IPS DF 6.9 (cell line): ENCODE data around the gene BCAS1.

Experiments
- DNase-seq: peaks from one replicate; pipeline ENCODE4 v3.0.0-alpha.2; 2013; ENCODE audit warnings: low read depth, low spot score
- H3K27ac ChIP-seq: one replicate; pipeline ENCODE4 v1.5.1; 2013; ENCODE audit warnings: low read length, control low read depth
- H3K27me3 ChIP-seq: 2 replicates; pipeline ENCODE4 v1.6.1; 2013; ENCODE audit warnings: mild to moderate bottlenecking, low read length; ENCODE audit not compliant: control insufficient read depth, insufficient read depth
- H3K36me3 ChIP-seq: 2 replicates; pipeline ENCODE4 v1.6.1; 2013; ENCODE audit warnings: low read length; ENCODE audit not compliant: control insufficient read depth, insufficient read depth
- H3K4me1 ChIP-seq: 2 replicates; pipeline ENCODE4 v1.6.1; 2013; ENCODE audit warnings: low read length; ENCODE audit not compliant: control insufficient read depth, insufficient read depth
- H3K4me3 ChIP-seq: 2 replicates; pipeline ENCODE4 v1.5.1; 2013; ENCODE audit warnings: mild to moderate bottlenecking, low read length
- H3K9me3 ChIP-seq: 2 replicates; pipeline ENCODE4 v1.6.1; 2013; ENCODE audit warnings: low read length, inconsistent platforms; ENCODE audit not compliant: control insufficient read depth, insufficient read depth
- WGBS: extraction: QIAGEN DNeasy Blood & Tissue Kit; methylation state at CpG from one replicate; pipeline ENCODE4 v1.1.7; 2013; ENCODE audit warnings: mixed read lengths, missing lambda C conversion rate; ENCODE audit not compliant: insufficient read length, insufficient coverage; 5-methylcytosine and 5-hydroxymethylcytosine counted together

The BCAS1 gene

GRCh38 chr20:53929399-53929798, 141.0 kb downstream of the BCAS1 start:
- Histone ChIP-seq H3K9me3 (no peaks in the 10 kb centered on the region), H3K27ac (no peak overlapping the region), H3K4me3 (no peak overlapping the region), H3K4me1 (no peaks in the 10 kb centered on the region), H3K27me3 (no peaks in the 10 kb centered on the region), H3K36me3 (no peaks in the 10 kb centered on the region)
- no peak for DNase-seq
- WGBS: no CpG with 5 or more reads among the region's 2 CpGs

GRCh38 chr20:53927990-53928389, 142.4 kb downstream of the BCAS1 start:
- no peaks in the 10 kb centered on the region for H3K36me3 ChIP-seq
- DNase-seq: no peak
- no peak overlapping the region for H3K4me3 ChIP-seq
- WGBS: no CpG with 5 or more reads among the region's 7 CpGs
- H3K9me3 ChIP-seq: no peaks in the 10 kb centered on the region
- H3K27me3 ChIP-seq: no peaks in the 10 kb centered on the region
- H3K4me1 ChIP-seq: no peaks in the 10 kb centered on the region
- H3K27ac ChIP-seq: no peak overlapping the region

DNA sequence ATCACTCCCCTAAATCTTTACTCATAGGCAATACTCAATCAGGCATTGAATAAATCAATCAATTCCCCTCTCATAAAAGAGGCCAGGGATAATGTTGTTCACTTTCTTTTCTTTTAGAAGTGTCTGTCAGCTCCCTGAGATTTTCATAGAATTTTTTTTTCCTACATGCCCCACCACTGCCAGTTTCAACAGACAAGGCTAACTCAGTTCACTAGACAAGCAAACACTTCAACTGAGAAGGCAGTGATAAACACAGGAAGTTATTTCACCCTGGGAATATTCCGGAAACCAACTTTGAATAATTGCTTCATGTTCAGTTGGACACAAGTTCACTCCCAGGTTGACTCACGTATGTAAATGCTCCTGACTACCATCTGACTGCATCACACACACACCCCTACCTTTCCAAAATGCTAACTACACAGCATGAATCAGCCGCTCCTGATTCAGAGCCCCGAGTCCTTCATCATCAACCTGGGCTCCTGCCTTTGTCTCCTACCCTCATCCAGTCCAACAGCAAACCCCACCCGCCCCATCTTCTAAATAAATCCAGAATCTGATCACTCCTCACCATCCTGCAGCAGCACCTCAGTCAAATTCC, 143.9 kb downstream of the BCAS1 start:
- WGBS: no CpG with 5 or more reads among the region's 5 CpGs
- H3K4me3 ChIP-seq: no peak overlapping the region
- no peak overlapping the region for H3K27ac ChIP-seq

DNA sequence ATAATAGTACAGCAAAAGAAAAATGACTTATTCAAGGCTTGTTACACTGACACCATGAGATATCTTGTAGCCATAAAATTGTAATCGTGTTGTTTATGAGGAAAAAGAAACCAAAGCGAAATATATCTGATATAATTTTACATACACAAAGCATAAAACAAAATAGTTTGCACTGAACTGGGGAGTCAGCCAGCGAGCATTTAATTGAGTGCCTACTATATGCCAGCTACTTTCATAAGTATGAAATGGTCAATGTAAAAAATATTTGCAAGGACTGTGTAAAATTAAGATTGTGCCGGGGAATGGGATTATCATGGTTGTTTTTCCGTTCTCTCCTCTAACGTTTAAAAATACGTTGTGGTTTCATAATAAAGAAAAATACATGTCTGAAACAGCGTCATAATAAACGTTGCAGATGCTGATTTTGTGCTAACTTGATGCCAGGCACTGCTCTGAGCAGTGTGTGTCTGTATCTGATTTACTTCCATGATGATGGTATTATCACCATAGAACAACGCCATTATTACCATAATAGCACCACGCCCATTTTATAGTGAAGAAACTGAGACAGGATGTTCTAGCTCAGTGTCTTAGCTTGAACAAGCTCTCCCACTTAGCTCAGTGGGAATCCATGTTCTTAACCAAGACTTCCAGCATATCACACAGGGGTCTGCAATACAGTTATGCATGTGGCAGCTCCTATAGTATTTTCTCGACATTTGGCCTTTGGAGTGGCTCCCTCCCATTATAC, 144.6 kb downstream of the BCAS1 start:
- H3K4me3 ChIP-seq: no peak overlapping the region
- no peaks in the 10 kb centered on the region for H3K36me3 ChIP-seq
- no peak overlapping the region for H3K27ac ChIP-seq
- H3K27me3 ChIP-seq: no peaks in the 10 kb centered on the region
- H3K9me3 ChIP-seq: no peaks in the 10 kb centered on the region
- no CpG with 5 or more reads among the region's 12 CpGs for WGBS
- H3K4me1 ChIP-seq: peaks cover 4% of the 10 kb centered on the region; the same call in 1 of the 2 replicates
- no peak for DNase-seq

More for the DNA sequence above, 143.9 kb downstream of the BCAS1 start:
- Histone ChIP-seq H3K4me1 (0 out of 2 replicates have a peak, but pooled peaks cover under 1% of the 10 kb centered on the region), H3K27me3 (no peaks in the 10 kb centered on the region), H3K36me3 (no peaks in the 10 kb centered on the region), H3K9me3 (no peaks in the 10 kb centered on the region)
- DNase-seq: no peak

DNA sequence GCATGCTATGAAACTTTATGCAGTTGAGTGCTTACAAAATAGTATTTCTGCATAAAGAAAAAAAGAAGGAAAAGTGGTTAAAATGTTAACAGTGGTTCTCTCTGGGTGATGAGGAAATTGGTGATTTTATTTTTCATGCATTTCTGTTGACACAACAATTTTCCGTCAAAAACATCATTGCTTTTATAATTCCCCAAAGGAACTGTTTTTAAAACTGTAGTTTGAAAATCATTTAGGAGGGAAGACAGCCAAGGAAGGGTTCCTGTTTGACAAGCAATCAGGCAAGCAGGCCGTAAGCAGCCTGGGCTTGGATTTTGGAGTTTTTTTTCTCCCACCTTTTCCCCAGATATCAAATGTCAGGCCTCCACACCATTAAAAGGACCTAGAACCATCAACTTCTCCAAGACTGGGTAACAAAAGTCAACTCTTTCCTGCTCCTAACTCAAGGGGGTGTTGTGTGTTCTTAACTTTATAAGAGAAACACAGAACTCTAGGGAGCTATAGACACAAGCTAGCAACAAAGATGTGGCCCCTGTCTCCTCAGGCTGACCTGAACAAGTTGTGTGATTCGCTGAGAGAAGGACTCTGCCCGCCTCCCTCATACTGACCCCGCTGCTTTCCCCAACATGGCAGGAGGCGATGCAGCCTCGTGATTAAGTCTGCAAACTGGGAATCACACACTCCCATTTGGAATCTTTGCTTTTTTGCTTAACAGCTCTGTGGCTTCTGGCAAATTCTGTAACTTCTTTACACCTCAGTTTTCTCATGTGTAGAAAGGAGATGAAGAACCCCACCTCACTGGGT, 146.6 kb downstream of the BCAS1 start:
- Histone ChIP-seq H3K4me1 (peaks cover 4% of the 10 kb centered on the region; the same call in 1 of the 2 replicates), H3K27ac (no peak overlapping the region), H3K36me3 (no peaks in the 10 kb centered on the region), H3K27me3 (no peaks in the 10 kb centered on the region), H3K9me3 (no peaks in the 10 kb centered on the region), H3K4me3 (no peak overlapping the region)
- no peak for DNase-seq
- WGBS: no CpG with 5 or more reads among the region's 7 CpGs

- Histone ChIP-seq H3K36me3 (no peaks in the 10 kb centered on the region), H3K9me3 (no peaks in the 10 kb centered on the region), H3K27me3 (no peaks in the 10 kb centered on the region), H3K4me1 (peaks cover 4% of the 10 kb centered on the region; the same call in 1 of the 2 replicates), H3K27ac (no peak overlapping the region), H3K4me3 (no peak overlapping the region)
- no CpG with 5 or more reads among the region's 4 CpGs for WGBS
- no peak for DNase-seq
Measured at GRCh38 chr20:53922901-53923314, 147.5 kb downstream of the BCAS1 start.

- DNase-seq: no peak
- H3K4me3 ChIP-seq: no peak overlapping the region
- WGBS: 100% methylated on average over 2 of the region's 12 CpGs
Measured at GRCh38 chr20:53921443-53921973, 148.9 kb downstream of the BCAS1 start.

DNA sequence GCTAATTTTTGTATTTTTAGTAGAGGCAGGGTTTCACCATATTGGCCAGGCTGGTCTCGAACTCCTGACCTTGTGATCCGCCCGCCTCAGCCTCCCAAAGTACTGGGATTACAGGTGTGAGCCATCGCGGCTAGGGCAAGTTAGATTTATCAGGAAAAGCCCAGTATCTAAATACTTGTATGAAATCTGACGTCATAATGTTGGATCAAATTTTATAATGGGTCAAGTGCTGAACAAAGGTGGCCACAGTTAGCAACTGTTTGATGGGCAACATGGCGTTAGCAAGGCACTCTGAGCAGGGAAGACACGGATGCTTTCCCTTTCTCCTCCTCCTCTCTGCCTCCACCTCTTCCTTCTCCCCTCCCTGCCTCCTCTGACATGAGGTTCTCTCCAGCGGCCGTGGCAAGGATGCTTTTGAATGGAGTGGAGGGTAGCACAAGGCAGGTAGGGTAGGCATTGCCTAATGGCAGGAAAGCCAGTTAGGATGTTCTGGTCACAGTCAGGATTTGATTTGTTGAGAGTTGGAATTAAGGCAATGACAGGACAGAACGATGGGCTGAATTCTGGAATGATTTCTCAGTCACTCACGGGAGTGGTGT, 149.6 kb downstream of the BCAS1 start:
- H3K4me1 ChIP-seq: peaks cover 4% of the 10 kb centered on the region; the same call in 1 of the 2 replicates
- H3K9me3 ChIP-seq: no peaks in the 10 kb centered on the region
- no peak overlapping the region for H3K4me3 ChIP-seq
- H3K36me3 ChIP-seq: no peaks in the 10 kb centered on the region
- WGBS: no CpG with 5 or more reads among the region's 12 CpGs
- DNase-seq: no peak
- H3K27ac ChIP-seq: no peak overlapping the region
- no peaks in the 10 kb centered on the region for H3K27me3 ChIP-seq

More at GRCh38 chr20:53921443-53921973, 148.9 kb downstream of the BCAS1 start:
- Histone ChIP-seq H3K9me3 (no peaks in the 10 kb centered on the region), H3K36me3 (no peaks in the 10 kb centered on the region), H3K4me1 (peaks cover 4% of the 10 kb centered on the region; the same call in 1 of the 2 replicates), H3K27me3 (no peaks in the 10 kb centered on the region), H3K27ac (no peak overlapping the region)

DNA sequence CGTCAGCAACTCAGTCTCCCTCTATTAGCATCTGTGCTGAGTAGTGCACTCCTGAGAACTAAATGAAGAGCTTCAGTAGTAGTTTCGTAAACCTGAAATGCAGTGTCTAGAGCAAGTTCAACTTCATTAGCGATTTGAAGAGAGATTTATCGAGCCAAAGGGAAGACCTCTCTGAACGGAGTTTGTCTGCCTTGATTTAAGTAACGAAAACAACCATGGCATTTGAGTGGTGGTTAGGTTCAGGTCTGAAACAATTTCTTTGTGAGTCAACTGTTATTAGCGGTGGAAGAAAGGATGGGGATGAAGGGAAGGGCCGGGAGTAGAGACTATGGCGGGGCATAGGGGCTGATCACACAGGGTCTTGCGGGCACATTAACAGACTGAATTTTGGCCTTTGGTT, 150.5 kb downstream of the BCAS1 start:
- H3K9me3 ChIP-seq: no peaks in the 10 kb centered on the region
- no peak for DNase-seq
- H3K27ac ChIP-seq: no peak overlapping the region
- no peaks in the 10 kb centered on the region for H3K27me3 ChIP-seq
- peaks cover 4% of the 10 kb centered on the region; the same call in 1 of the 2 replicates for H3K4me1 ChIP-seq
- no CpG with 5 or more reads among the region's 10 CpGs for WGBS
- no peaks in the 10 kb centered on the region for H3K36me3 ChIP-seq
- no peak overlapping the region for H3K4me3 ChIP-seq

DNA sequence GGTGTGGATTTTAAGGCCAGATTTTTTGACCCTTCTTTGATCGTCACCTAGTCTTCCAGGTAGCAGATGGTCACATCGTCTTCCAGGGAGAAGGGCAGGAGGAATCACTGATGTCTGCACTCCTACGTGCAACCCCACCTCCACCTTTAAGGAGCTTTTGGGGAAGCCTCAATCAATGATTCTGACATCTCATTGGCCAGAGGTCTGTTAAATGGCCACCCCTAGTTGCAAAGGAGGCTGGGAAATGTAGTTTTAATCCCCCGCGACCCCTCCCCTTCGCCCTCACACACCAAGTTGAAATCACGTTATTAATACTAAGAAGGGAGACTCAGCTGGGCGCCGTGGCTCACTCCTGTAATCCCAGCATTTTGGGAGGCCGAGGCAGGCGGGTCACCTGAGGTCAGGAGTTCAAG, 151.4 kb downstream of the BCAS1 start:
- no CpG with 5 or more reads among the region's 11 CpGs for WGBS
- H3K36me3 ChIP-seq: no peaks in the 10 kb centered on the region
- no peak overlapping the region for H3K27ac ChIP-seq
- DNase-seq: peak; percentile 82
- peaks cover 6% of the 10 kb centered on the region; the same call in 1 of the 2 replicates for H3K4me1 ChIP-seq
- no peak overlapping the region for H3K4me3 ChIP-seq
- H3K9me3 ChIP-seq: no peaks in the 10 kb centered on the region
- H3K27me3 ChIP-seq: no peaks in the 10 kb centered on the region
